Mesendoderm (in vitro differentiated cells): ENCODE data around the gene KRT79. TPM values are rescaled to one million over a fixed set of nuclear protein-coding genes. Genes with fewer than 3 reads are reported as not detected.
A peak's percentile ranks its signal among the peaks of the same experiment; 100 is the strongest.
"Not testable (repeated sequence)": the region's sequence is repeated elsewhere in the genome, so short reads cannot be mapped to it uniquely, and the experiment has no call there.

Experiments used
- DNase-seq: peaks from one replicate; pipeline ENCODE4 v3.0.0; 2013
- H2AK5ac ChIP-seq: 2 replicates; pipeline ENCODE4 v1.6.1; 2013; ENCODE audit warnings: low read length, inconsistent platforms
- H2BK120ac ChIP-seq: 2 replicates; pipeline ENCODE4 v1.6.1; 2013; ENCODE audit warnings: low read depth, mild to moderate bottlenecking, low read length, moderate library complexity, mixed read lengths
- H2BK15ac ChIP-seq: replicated peaks from 2 replicates; pipeline ENCODE4 v1.6.1; 2013; ENCODE audit warnings: low read depth, mild to moderate bottlenecking, moderate library complexity
- H2BK5ac ChIP-seq: 2 replicates; pipeline ENCODE4 v1.6.1; 2013; ENCODE audit warnings: low read length, inconsistent platforms
- H3K18ac ChIP-seq: 2 replicates; pipeline ENCODE4 v1.6.1; 2013; ENCODE audit warnings: mild to moderate bottlenecking, low read length, mixed read lengths
- H3K23ac ChIP-seq: one replicate; pipeline ENCODE4 v1.6.1; 2013; ENCODE audit warnings: low read length
- H3K27ac ChIP-seq: 2 replicates; pipeline ENCODE4 v1.5.1; 2013; ENCODE audit warnings: low read depth, mild to moderate bottlenecking, inconsistent platforms, low read length, moderate library complexity
- H3K27me3 ChIP-seq: 2 replicates; pipeline ENCODE4 v1.6.1; 2013; ENCODE audit warnings: low read length, control low read depth, mild to moderate bottlenecking, inconsistent platforms; ENCODE audit not compliant: insufficient read depth, poor library complexity
- H3K36me3 ChIP-seq: 2 replicates; pipeline ENCODE4 v1.6.1; 2013; ENCODE audit warnings: low read length, inconsistent platforms; ENCODE audit not compliant: control insufficient read depth, insufficient read depth
- H3K4ac ChIP-seq: one replicate; pipeline ENCODE4 v1.6.1; 2013; ENCODE audit warnings: low read depth, mild to moderate bottlenecking, low read length, moderate library complexity
- H3K4me1 ChIP-seq: 2 replicates; pipeline ENCODE4 v1.6.1; 2013; ENCODE audit warnings: low read depth, low read length, inconsistent platforms; ENCODE audit not compliant: control insufficient read depth
- H3K4me2 ChIP-seq: 2 replicates; pipeline ENCODE4 v1.6.1; 2013; ENCODE audit warnings: low read length
- H3K4me3 ChIP-seq: 2 replicates; pipeline ENCODE4 v1.5.1; 2013; ENCODE audit warnings: mild to moderate bottlenecking, low read length
- H3K56ac ChIP-seq: one replicate; pipeline ENCODE4 v1.6.1; 2013; ENCODE audit warnings: low read length
- H3K79me1 ChIP-seq: 2 replicates; pipeline ENCODE4 v1.6.1; 2013; ENCODE audit warnings: low read length, inconsistent platforms
- H3K79me2 ChIP-seq: 2 replicates; pipeline ENCODE4 v1.6.1; 2013; ENCODE audit warnings: mild to moderate bottlenecking, low read length; ENCODE audit not compliant: control insufficient read depth, insufficient read depth
- H3K9ac ChIP-seq: 2 replicates; pipeline ENCODE4 v1.6.1; 2013; ENCODE audit warnings: low read length, inconsistent platforms
- H4K5ac ChIP-seq: one replicate; pipeline ENCODE4 v1.6.1; 2013; ENCODE audit warnings: low read length
- H4K8ac ChIP-seq: one replicate; pipeline ENCODE4 v1.6.1; 2013; ENCODE audit warnings: low read depth, mild to moderate bottlenecking, control low read depth, low read length, moderate library complexity
- WGBS: extraction: QIAGEN DNeasy Blood & Tissue Kit; methylation state at CpG from one replicate; pipeline ENCODE4 v1.1.7; 2013; ENCODE audit warnings: low lambda C conversion rate, missing lambda C conversion rate; ENCODE audit not compliant: insufficient coverage; ENCODE audit errors: extremely low coverage; 5-methylcytosine and 5-hydroxymethylcytosine counted together
- polyA plus RNA-seq, 2 experiments: library from polyadenylated mRNA; stranded (reverse); fragments of 200-250 nt; gene quantifications; one replicate each; pipeline ENCODE4 v1.2.3, GENCODE V29; 2013

Gene KRT79
- polyA plus RNA-seq (2013, experiment 1 of 2): not detected
- not detected for polyA plus RNA-seq (2013, experiment 2 of 2)

DNA sequence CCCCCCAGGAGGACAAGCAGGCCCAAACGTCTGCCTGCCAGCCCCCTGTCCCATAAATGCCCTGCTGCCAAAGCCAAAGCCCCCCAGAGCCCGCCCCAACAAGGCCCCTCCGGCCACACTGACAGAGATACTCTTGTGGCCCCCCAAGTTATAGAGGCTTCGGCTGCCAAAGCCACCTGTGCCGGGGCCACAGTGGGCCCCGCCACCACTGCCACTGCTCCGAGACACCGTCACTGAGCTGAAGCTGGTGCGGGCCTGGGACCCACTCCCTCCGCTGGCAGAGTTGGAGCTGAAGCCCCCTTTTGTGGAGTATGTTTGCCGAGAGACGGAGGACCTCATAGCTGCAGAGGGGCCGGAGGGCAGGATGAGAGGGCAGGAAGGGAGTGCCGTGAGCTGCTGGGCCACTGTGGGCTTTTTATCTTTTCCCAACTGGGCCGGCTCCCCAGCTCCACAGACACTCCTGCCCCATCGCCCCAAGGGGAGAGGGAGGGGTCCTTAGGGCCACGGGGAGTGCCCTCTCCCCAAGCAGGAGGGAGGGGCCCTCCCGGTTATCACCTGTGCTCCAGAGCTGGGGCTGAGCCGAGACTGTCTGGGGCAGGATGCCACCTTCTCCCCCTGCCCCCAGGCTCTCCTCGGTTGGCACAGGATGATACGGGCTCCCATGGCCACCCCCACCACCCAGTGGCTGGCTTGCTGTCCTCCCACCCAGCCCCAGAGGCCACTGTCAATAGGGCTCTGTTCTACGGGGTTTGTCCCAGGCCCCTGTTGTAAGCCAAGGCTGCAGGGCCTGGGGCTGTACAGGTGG, at the start of gene KRT79:
TSS of gene KRT79 (minus strand) at position 390 of the 805 bp plus-strand sequence. CDS start at position 339, 51 bp downstream.
- H3K36me3 ChIP-seq: no peaks in the 10 kb centered on the region
- no peak within 1 kb of the TSS for H2BK15ac ChIP-seq
- no peak within 1 kb of the TSS for H4K8ac ChIP-seq
- H3K79me2 ChIP-seq: no peaks in the 10 kb centered on the region
- no peak within 1 kb of the TSS for H3K27ac ChIP-seq
- WGBS: no CpG with 5 or more reads among the region's 22 CpGs
- H4K5ac ChIP-seq: no peak within 1 kb of the TSS
- no peaks in the 10 kb centered on the region for H3K27me3 ChIP-seq
- H2BK5ac ChIP-seq: no peak within 1 kb of the TSS
- no peak within 1 kb of the TSS for H3K4me3 ChIP-seq
- H2BK120ac ChIP-seq: no peak within 1 kb of the TSS
- no peak within 1 kb of the TSS for H3K23ac ChIP-seq
- no peak within 1 kb of the TSS for H2AK5ac ChIP-seq
- H3K4me1 ChIP-seq: no peaks in the 10 kb centered on the region
- no peak within 1 kb of the TSS for H3K56ac ChIP-seq
- no peaks in the 10 kb centered on the region for H3K79me1 ChIP-seq
- H3K18ac ChIP-seq: no peak within 1 kb of the TSS
- no peak within 1 kb of the TSS for H3K9ac ChIP-seq
- H3K4me2 ChIP-seq: no peak within 1 kb of the TSS
- DNase-seq: no peak
- no peak within 1 kb of the TSS for H3K4ac ChIP-seq

DNA sequence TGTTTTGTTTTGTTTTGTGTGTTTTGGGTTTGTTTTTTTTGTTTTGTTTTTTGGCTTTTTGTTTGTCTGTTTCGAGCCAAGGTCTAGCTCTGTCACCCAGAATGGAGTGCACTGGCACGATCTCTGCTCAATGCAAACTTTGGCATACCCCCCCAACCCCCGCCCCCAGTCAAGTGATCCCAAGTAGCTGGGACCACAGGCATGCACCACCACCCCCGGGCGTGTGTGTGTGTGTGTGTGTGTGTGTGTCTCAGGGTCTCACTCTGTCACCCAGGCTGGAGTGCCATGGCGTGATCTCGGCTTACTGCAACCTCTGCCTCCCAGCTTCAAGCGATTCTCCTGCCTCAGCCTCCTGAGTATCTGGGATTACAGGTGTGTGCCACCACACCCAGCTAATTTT, 46.4 kb upstream of the KRT79 start:
- not testable (repeated sequence) for H3K4me1 ChIP-seq, H3K23ac ChIP-seq, H2AK5ac ChIP-seq, H3K36me3 ChIP-seq, H3K56ac ChIP-seq, H2BK5ac ChIP-seq, H3K4me2 ChIP-seq, H3K4me3 ChIP-seq, H3K27ac ChIP-seq, H3K18ac ChIP-seq, H2BK15ac ChIP-seq, H2BK120ac ChIP-seq, DNase-seq, H3K79me1 ChIP-seq, H3K4ac ChIP-seq, H4K5ac ChIP-seq, H3K9ac ChIP-seq, H4K8ac ChIP-seq, H3K79me2 ChIP-seq, H3K27me3 ChIP-seq
- no CpG with 5 or more reads among the region's 8 CpGs for WGBS

DNA sequence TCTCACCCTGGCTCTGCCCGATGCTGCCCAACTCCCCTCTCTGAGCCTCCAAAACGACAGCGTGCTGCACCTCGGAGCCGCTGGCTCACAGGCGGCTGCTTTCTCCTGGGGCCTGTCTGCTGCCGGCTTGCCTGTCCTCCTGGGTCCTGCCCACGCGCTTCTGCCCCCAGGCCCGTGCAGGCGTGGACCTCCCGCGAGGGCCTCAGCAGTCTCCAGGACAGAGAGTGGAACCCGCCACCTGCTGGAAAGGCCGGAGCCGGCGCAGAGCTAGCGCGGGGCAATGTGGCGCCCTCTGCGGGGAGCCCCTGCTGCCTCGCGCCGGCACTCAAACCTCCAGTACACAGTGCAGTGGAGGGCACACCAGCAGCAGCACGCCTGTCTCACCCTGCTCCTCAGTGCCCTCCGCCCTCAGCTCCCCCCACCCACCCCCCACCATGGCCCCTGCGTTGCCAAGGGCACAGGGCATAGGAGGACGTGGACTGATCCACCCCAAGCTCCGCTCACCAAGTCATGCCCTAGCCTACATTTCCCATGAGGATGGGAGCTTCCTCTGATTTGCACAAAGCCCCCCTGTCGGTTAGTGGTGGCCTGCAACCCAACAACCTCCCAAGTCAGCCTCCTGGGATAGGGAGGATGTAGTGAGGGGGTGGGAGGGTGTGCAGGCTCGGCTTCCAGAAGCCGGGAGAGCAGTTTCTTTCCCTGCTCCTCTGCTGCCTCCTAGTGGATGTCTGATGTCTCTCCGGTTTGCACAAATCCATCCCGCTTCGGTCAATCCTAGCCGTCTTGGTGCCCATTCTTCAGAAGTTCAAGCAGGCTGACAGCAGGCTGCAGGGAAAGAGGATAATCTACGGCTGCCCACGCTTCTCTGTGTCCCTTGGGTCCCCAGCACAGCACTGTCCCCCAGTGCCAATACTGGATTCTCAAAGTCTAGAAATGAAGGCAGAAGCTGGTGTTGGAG, 45.6 kb upstream of the KRT79 start:
- DNase-seq: peak; percentile 98
- H3K4me3 ChIP-seq: no peak overlapping the region

GRCh38 chr12:52878507-52879393, 44.6 kb upstream of the KRT79 start:
- no peak for DNase-seq
- H3K79me2 ChIP-seq: no peaks in the 10 kb centered on the region
- no peaks in the 10 kb centered on the region for H3K27me3 ChIP-seq
- H4K5ac ChIP-seq: no peak overlapping the region
- H3K4me2 ChIP-seq: peak overlapping the region; percentile 42
- no peak overlapping the region for H3K4me3 ChIP-seq
- no peaks in the 10 kb centered on the region for H3K79me1 ChIP-seq
- no peak overlapping the region for H3K4ac ChIP-seq
- H3K36me3 ChIP-seq: no peaks in the 10 kb centered on the region
- peak overlapping the region; percentile 89 for H3K56ac ChIP-seq
- no peaks in the 10 kb centered on the region for H3K4me1 ChIP-seq
- no peak overlapping the region for H3K18ac ChIP-seq
- no peak overlapping the region for H2AK5ac ChIP-seq
- H2BK120ac ChIP-seq: no peak overlapping the region
- no CpG with 5 or more reads among the region's 17 CpGs for WGBS
- H2BK15ac ChIP-seq: no peak overlapping the region
- H3K27ac ChIP-seq: no peak overlapping the region
- no peak overlapping the region for H4K8ac ChIP-seq
- H3K9ac ChIP-seq: peak overlapping the region; percentile 64
- H3K23ac ChIP-seq: no peak overlapping the region
- no peak overlapping the region for H2BK5ac ChIP-seq

More for the DNA sequence above, 45.6 kb upstream of the KRT79 start:
- H3K4me2 ChIP-seq: peak overlapping the region; percentile 42
- H3K79me1 ChIP-seq: no peaks in the 10 kb centered on the region
- no peaks in the 10 kb centered on the region for H3K36me3 ChIP-seq
- H2BK120ac ChIP-seq: no peak overlapping the region
- H3K23ac ChIP-seq: no peak overlapping the region
- WGBS: no CpG with 5 or more reads among the region's 38 CpGs
- peak overlapping the region; percentile 89 for H3K56ac ChIP-seq
- no peak overlapping the region for H2BK15ac ChIP-seq
- no peak overlapping the region for H4K5ac ChIP-seq
- no peaks in the 10 kb centered on the region for H3K4me1 ChIP-seq
- H3K27me3 ChIP-seq: no peaks in the 10 kb centered on the region
- no peak overlapping the region for H2BK5ac ChIP-seq
- H3K4ac ChIP-seq: no peak overlapping the region
- H3K9ac ChIP-seq: peak overlapping the region; percentile 64
- H3K27ac ChIP-seq: no peak overlapping the region
- no peak overlapping the region for H4K8ac ChIP-seq
- no peaks in the 10 kb centered on the region for H3K79me2 ChIP-seq
- no peak overlapping the region for H2AK5ac ChIP-seq
- no peak overlapping the region for H3K18ac ChIP-seq

- Histone ChIP-seq H3K9ac (no peak overlapping the region), H3K79me2 (no peaks in the 10 kb centered on the region), H3K36me3 (no peaks in the 10 kb centered on the region), H2BK5ac (no peak overlapping the region), H3K4me2 (no peak overlapping the region), H4K8ac (no peak overlapping the region), H2BK120ac (no peak overlapping the region), H3K27ac (no peak overlapping the region), H3K79me1 (no peaks in the 10 kb centered on the region), H4K5ac (no peak overlapping the region), H3K4ac (no peak overlapping the region), H3K4me1 (no peaks in the 10 kb centered on the region), H2BK15ac (no peak overlapping the region), H2AK5ac (no peak overlapping the region), H3K4me3 (no peak overlapping the region), H3K18ac (no peak overlapping the region), H3K56ac (no peak overlapping the region), H3K27me3 (no peaks in the 10 kb centered on the region), H3K23ac (no peak overlapping the region)
- no CpG with 5 or more reads among the region's 3 CpGs for WGBS
- no peak for DNase-seq
These were observed 43.1 kb upstream of the KRT79 start for GRCh38 chr12:52877242-52877641.
